ENCODE measurements around the gene NDST4.

The NDST4 gene

GRCh38 chr4:115113506-115114106, at the start of gene NDST4:
Gene NDST4, minus strand, starts transcription at chr4:115113620. Its CDS starts 36,584 bp downstream, at chr4:115077036.
- DNase-seq = no peak

- DNase-seq = no peak
These were observed 45.7 kb upstream of the NDST4 start for GRCh38 chr4:115159141-115159540.

- DNase-seq = no peak
These were observed 44.9 kb upstream of the NDST4 start for GRCh38 chr4:115158296-115158695.

GRCh38 chr4:115154826-115155225, 41.4 kb upstream of the NDST4 start:
- DNase-seq = no peak

GRCh38 chr4:115152965-115153364, 39.5 kb upstream of the NDST4 start:
- no peak for DNase-seq

GRCh38 chr4:115152081-115152480, 38.7 kb upstream of the NDST4 start:
- DNase-seq = no peak

GRCh38 chr4:115149106-115149505, 35.7 kb upstream of the NDST4 start:
- no peak for DNase-seq

- no peak for DNase-seq
These were observed 32.2 kb upstream of the NDST4 start for GRCh38 chr4:115145393-115146160.

- no peak for DNase-seq
These were observed 14.6 kb upstream of the NDST4 start for GRCh38 chr4:115128037-115128436.

- DNase-seq = no peak
These were observed 13.1 kb upstream of the NDST4 start for GRCh38 chr4:115126491-115126890.

- DNase-seq = no peak
These were observed 8.1 kb upstream of the NDST4 start for GRCh38 chr4:115121351-115122043.

- DNase-seq = no peak
These were observed 6.5 kb upstream of the NDST4 start for GRCh38 chr4:115119804-115120352.

GRCh38 chr4:115117651-115118050, 4.2 kb upstream of the NDST4 start:
- no peak for DNase-seq

GRCh38 chr4:115110191-115111181, 2.9 kb downstream of the NDST4 start:
- DNase-seq = no peak

GRCh38 chr4:115108850-115109249, 4.6 kb downstream of the NDST4 start:
- DNase-seq = no peak

GRCh38 chr4:115107411-115107810, 6.0 kb downstream of the NDST4 start:
- no peak for DNase-seq

GRCh38 chr4:115101675-115102074, 11.7 kb downstream of the NDST4 start:
- DNase-seq = no peak

GRCh38 chr4:115090483-115091075, 22.8 kb downstream of the NDST4 start:
- no peak for DNase-seq

- DNase-seq = no peak
These were observed 30.8 kb downstream of the NDST4 start for GRCh38 chr4:115082633-115083032.

GRCh38 chr4:115076691-115077090, 36.7 kb downstream of the NDST4 start:
- no peak for DNase-seq

- DNase-seq = no peak
These were observed 54.9 kb downstream of the NDST4 start for GRCh38 chr4:115058533-115058932.

- DNase-seq = no peak
These were observed 58.6 kb downstream of the NDST4 start for GRCh38 chr4:115054836-115055235.
